Measurements from ENCODE around the gene FGF12.

- TF ChIP-seq CTCF (IDR thresholded peaks at IDR 0.05), result no peak
- no peak for TF ChIP-seq REST (IDR thresholded peaks at IDR 0.05; ENCODE audit: insufficient read depth in 1 of 2, low read depth in 2 of 2, low read length in 1 of 2)
- TF ChIP-seq SIN3A (IDR thresholded peaks at IDR 0.05; ENCODE audit: borderline replicate concordance, insufficient read depth, low read depth, low read length), result no peak
Observed at GRCh38 chr3:192434186-192434585, 293.2 kb downstream of the FGF12 start.

All from Panc1 (cell line).